Measurements from ENCODE around the gene ALDOB. TPM values are rescaled to one million over a fixed set of nuclear protein-coding genes. Genes with fewer than 3 reads are reported as not detected.

ALDOB gene
- total and polyA plus RNA-seq, 3 experiments from 2014 or later = not detected

DNA sequence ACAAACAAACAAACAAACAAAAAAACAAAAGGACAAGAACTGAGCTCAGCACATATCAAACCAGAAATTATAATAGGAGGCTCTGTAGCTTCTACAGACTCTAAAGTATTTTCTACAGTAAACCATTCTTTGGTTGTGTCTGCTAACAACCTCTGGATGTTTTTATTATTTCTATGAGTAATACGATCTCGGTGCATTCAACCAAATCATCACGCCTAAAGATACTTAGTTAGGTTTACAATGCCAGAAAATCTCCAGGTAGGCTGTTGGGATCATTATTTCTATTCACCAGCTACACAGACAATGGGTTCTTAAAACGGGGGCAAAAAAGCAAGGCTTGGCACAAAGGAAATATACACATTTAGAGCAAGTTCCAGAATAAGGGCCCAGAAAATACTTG is 41.6 kb upstream of the ALDOB start:
- H3K27ac ChIP-seq (ENCODE audit: low read depth, low read length) = no peak overlapping the region
- POLR2A ChIA-PET = no interaction called here
- peak overlapping the region in 1 of 8 donors; percentile 68 for H3K27ac Mint-ChIP-seq
- peaks cover 5% of the 10 kb centered on the region for H3K27me3 ChIP-seq (ENCODE audit: insufficient read depth, low read length, poor library complexity, severe bottlenecking)
- H3K4me3 Mint-ChIP-seq = no peak overlapping the region
- H3K4me1 Mint-ChIP-seq = no peaks in the 10 kb centered on the region
- no peaks in the 10 kb centered on the region for H3K4me1 ChIP-seq (ENCODE audit: insufficient read depth, low read length)
- H3K36me3 ChIP-seq (ENCODE audit: insufficient read depth, low read length) = no peaks in the 10 kb centered on the region
- no peak for DNase-seq
- H3K36me3 Mint-ChIP-seq = no peaks in the 10 kb centered on the region
- no peaks in the 10 kb centered on the region for H3K9me3 Mint-ChIP-seq
- H3K4me3 ChIP-seq (ENCODE audit: low read length) = no peak overlapping the region
- CTCF ChIA-PET = interaction anchor here (1.1 kb wide), 1 partner anchor 18 kb away, joined by 3 read pairs; no protein-coding TSS in a partner anchor
- H3K27me3 Mint-ChIP-seq = peaks cover 6 to 62% of the 10 kb centered on the region in 2 donors
- no peaks in the 10 kb centered on the region for H3K9me3 ChIP-seq (ENCODE audit: low read length)

- Mint-ChIP-seq H3K9me3 (no peaks in the 10 kb centered on the region), H3K27ac (peak overlapping the region in 1 of 8 donors; percentile 68), H3K4me1 (no peaks in the 10 kb centered on the region), H3K4me3 (no peak overlapping the region), H3K36me3 (no peaks in the 10 kb centered on the region), H3K27me3 (peaks cover 3 to 64% of the 10 kb centered on the region in 2 donors)
- Histone ChIP-seq H3K9me3 (ENCODE audit: low read length) (no peaks in the 10 kb centered on the region), H3K27me3 (ENCODE audit: insufficient read depth, low read length, poor library complexity, severe bottlenecking) (peaks cover 5% of the 10 kb centered on the region), H3K36me3 (ENCODE audit: insufficient read depth, low read length) (no peaks in the 10 kb centered on the region), H3K4me3 (ENCODE audit: low read length) (no peak overlapping the region), H3K4me1 (ENCODE audit: insufficient read depth, low read length) (no peaks in the 10 kb centered on the region), H3K27ac (ENCODE audit: low read depth, low read length) (no peak overlapping the region)
- DNase-seq = no peak
- CTCF ChIA-PET = interaction anchor here (1.1 kb wide), 1 partner anchor 18 kb away, joined by 3 read pairs; no protein-coding TSS in a partner anchor
- POLR2A ChIA-PET = no interaction called here
Observed at GRCh38 chr9:101476576-101477208, 41.1 kb upstream of the ALDOB start.

DNA sequence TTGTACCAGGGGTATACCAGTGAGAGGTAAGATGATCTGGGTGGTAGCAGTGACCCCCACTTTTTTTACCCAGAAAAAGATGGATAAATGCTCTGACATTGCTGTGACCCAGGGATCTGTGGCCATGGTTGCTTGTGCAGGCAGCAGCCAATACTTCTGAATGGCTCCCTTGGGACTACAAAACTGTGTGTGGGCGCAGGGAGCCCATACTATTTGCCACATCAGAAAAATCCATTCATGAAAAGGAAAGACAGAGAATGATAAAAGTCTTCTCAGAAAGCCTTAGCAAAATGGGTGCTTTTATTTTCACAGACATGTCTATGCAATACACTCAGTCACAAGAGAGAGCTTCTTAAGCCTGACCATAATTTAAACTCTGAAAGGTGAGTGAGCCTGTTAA is 37.3 kb upstream of the ALDOB start:
- H3K27ac Mint-ChIP-seq = peak overlapping the region in 1 of 8 donors; percentile 9
- no peaks in the 10 kb centered on the region for H3K36me3 Mint-ChIP-seq

DNA sequence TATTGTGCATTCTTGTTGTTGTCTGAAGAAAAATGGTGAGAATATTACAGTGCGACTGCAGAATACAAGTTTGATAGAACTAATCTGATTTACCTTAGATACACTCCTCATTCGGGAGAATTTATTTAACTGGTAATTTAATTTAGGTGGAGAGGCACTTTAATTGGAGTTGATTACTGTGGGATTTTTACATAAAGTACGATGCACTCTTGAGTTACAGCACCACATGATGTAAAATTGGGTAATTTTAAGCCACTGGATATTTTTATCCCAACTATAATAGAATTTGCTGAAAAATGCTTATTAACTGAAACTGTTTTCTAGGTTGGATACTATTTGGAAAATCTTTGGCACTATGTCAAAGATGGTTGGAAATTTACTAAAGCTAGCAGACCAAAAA is 35.4 kb upstream of the ALDOB start:
- H3K27me3 ChIP-seq (ENCODE audit: insufficient read depth, low read length, poor library complexity, severe bottlenecking) = no peaks in the 10 kb centered on the region
- no peak overlapping the region for H3K27ac ChIP-seq (ENCODE audit: low read depth, low read length)
- H3K4me1 ChIP-seq (ENCODE audit: insufficient read depth, low read length) = no peaks in the 10 kb centered on the region
- no peaks in the 10 kb centered on the region for H3K9me3 ChIP-seq (ENCODE audit: low read length)
- Mint-ChIP-seq H3K27me3 (peaks cover 2 to 64% of the 10 kb centered on the region in 2 donors), H3K4me3 (no peak overlapping the region), H3K9me3 (no peaks in the 10 kb centered on the region), H3K36me3 (no peaks in the 10 kb centered on the region), H3K4me1 (no peaks in the 10 kb centered on the region), H3K27ac (no peak overlapping the region)
- CTCF ChIA-PET = interaction anchor here (1.0 kb wide), 1 partner anchor 9 kb away, joined by 3 read pairs; no protein-coding TSS in a partner anchor
- no peak overlapping the region for H3K4me3 ChIP-seq (ENCODE audit: low read length)
- DNase-seq = no peak
- POLR2A ChIA-PET = no interaction called here
- no peaks in the 10 kb centered on the region for H3K36me3 ChIP-seq (ENCODE audit: insufficient read depth, low read length)

More for the DNA sequence above, 37.3 kb upstream of the ALDOB start:
- H3K4me1 Mint-ChIP-seq = no peaks in the 10 kb centered on the region
- H3K9me3 Mint-ChIP-seq = no peaks in the 10 kb centered on the region
- Histone ChIP-seq H3K4me3 (ENCODE audit: low read length) (no peak overlapping the region), H3K9me3 (ENCODE audit: low read length) (no peaks in the 10 kb centered on the region), H3K27me3 (ENCODE audit: insufficient read depth, low read length, poor library complexity, severe bottlenecking) (no peaks in the 10 kb centered on the region), H3K4me1 (ENCODE audit: insufficient read depth, low read length) (no peaks in the 10 kb centered on the region), H3K36me3 (ENCODE audit: insufficient read depth, low read length) (no peaks in the 10 kb centered on the region), H3K27ac (ENCODE audit: low read depth, low read length) (no peak overlapping the region)
- peaks cover 2 to 63% of the 10 kb centered on the region in 2 donors for H3K27me3 Mint-ChIP-seq
- ChIA-PET POLR2A (no interaction called here), CTCF (no interaction called here)
- no peak overlapping the region for H3K4me3 Mint-ChIP-seq
- DNase-seq = no peak

DNA sequence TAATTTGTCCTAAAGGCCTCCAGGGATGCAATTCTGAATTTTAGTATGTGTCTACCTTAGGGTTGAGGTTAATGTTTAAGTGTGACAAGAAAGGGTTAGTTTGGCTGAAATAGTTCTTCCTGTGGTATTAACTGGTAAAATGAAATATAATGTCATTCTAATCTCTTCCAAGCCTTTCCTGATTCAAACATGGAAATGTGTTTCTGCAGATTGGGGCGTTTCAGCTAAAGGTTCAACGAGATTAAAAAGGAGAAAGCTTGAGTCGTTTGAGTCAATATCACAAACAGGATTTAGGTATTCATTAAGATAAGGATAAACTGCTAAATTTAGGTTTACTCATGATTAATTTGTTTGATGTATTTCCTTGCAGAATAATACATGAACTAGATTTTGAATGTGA is 34.4 kb upstream of the ALDOB start:
- ChIA-PET POLR2A (no interaction called here), CTCF (interaction anchor here (2.2 kb wide), 1 partner anchor 11 kb away, joined by 7 read pairs; no protein-coding TSS in a partner anchor)
- no peaks in the 10 kb centered on the region for H3K36me3 ChIP-seq (ENCODE audit: insufficient read depth, low read length)
- no peaks in the 10 kb centered on the region for H3K9me3 Mint-ChIP-seq
- H3K27ac Mint-ChIP-seq = no peak overlapping the region
- no peak overlapping the region for H3K4me3 Mint-ChIP-seq
- H3K27me3 ChIP-seq (ENCODE audit: insufficient read depth, low read length, poor library complexity, severe bottlenecking) = no peaks in the 10 kb centered on the region
- no peaks in the 10 kb centered on the region for H3K4me1 ChIP-seq (ENCODE audit: insufficient read depth, low read length)
- H3K4me3 ChIP-seq (ENCODE audit: low read length) = no peak overlapping the region
- no peaks in the 10 kb centered on the region for H3K36me3 Mint-ChIP-seq
- no peak for DNase-seq
- H3K9me3 ChIP-seq (ENCODE audit: low read length) = no peaks in the 10 kb centered on the region
- peaks cover 2 to 70% of the 10 kb centered on the region in 2 donors for H3K27me3 Mint-ChIP-seq
- H3K4me1 Mint-ChIP-seq = no peaks in the 10 kb centered on the region
- no peak overlapping the region for H3K27ac ChIP-seq (ENCODE audit: low read depth, low read length)

DNA sequence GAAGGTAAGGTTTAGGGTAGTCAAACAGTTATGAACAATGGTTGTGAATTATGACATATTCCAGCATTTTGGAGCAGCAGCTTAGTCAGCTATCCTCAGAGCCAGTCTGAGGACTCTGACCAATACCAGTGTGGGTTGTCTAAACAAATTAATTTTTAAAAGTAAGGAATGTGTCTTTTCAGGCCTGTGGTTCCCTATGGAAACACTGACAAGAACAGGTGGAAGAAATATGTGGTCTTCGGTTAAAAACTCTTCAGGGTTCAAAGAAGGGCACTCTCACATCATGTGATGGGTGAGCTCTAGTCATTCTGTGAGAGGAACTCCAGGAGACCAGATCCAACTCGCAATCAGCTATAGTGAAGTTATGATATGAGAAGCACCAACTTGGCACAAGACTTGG is 33.5 kb upstream of the ALDOB start:
- H3K36me3 Mint-ChIP-seq = no peaks in the 10 kb centered on the region
- Histone ChIP-seq H3K9me3 (ENCODE audit: low read length) (no peaks in the 10 kb centered on the region), H3K36me3 (ENCODE audit: insufficient read depth, low read length) (no peaks in the 10 kb centered on the region), H3K27ac (ENCODE audit: low read depth, low read length) (no peak overlapping the region), H3K4me3 (ENCODE audit: low read length) (no peak overlapping the region), H3K27me3 (ENCODE audit: insufficient read depth, low read length, poor library complexity, severe bottlenecking) (no peaks in the 10 kb centered on the region), H3K4me1 (ENCODE audit: insufficient read depth, low read length) (no peaks in the 10 kb centered on the region)
- no peak overlapping the region for H3K27ac Mint-ChIP-seq
- H3K4me1 Mint-ChIP-seq = no peaks in the 10 kb centered on the region
- CTCF ChIA-PET = interaction anchor here (2.2 kb wide), 1 partner anchor 10 kb away, joined by 7 read pairs; no protein-coding TSS in a partner anchor
- POLR2A ChIA-PET = no interaction called here
- H3K4me3 Mint-ChIP-seq = no peak overlapping the region
- no peak for DNase-seq
- H3K27me3 Mint-ChIP-seq = peaks cover 0 to 71% of the 10 kb centered on the region in 2 donors
- no peaks in the 10 kb centered on the region for H3K9me3 Mint-ChIP-seq

GRCh38 chr9:101468116-101468515 is 32.5 kb upstream of the ALDOB start:
- H3K9me3 Mint-ChIP-seq = no peaks in the 10 kb centered on the region
- H3K4me1 Mint-ChIP-seq = no peaks in the 10 kb centered on the region
- H3K4me3 Mint-ChIP-seq = no peak overlapping the region
- peaks cover 0 to 65% of the 10 kb centered on the region in 2 donors for H3K27me3 Mint-ChIP-seq
- no peaks in the 10 kb centered on the region for H3K27me3 ChIP-seq (ENCODE audit: insufficient read depth, low read length, poor library complexity, severe bottlenecking)
- POLR2A ChIA-PET = no interaction called here
- H3K36me3 ChIP-seq (ENCODE audit: insufficient read depth, low read length) = no peaks in the 10 kb centered on the region
- H3K36me3 Mint-ChIP-seq = no peaks in the 10 kb centered on the region
- H3K4me3 ChIP-seq (ENCODE audit: low read length) = no peak overlapping the region
- no peak for DNase-seq
- no peaks in the 10 kb centered on the region for H3K4me1 ChIP-seq (ENCODE audit: insufficient read depth, low read length)
- no peaks in the 10 kb centered on the region for H3K9me3 ChIP-seq (ENCODE audit: low read length)
- CTCF ChIA-PET = interaction anchor here (2.2 kb wide), 1 partner anchor 9 kb away, joined by 7 read pairs; no protein-coding TSS in a partner anchor
- H3K27ac Mint-ChIP-seq = no peak overlapping the region
- no peak overlapping the region for H3K27ac ChIP-seq (ENCODE audit: low read depth, low read length)

DNA sequence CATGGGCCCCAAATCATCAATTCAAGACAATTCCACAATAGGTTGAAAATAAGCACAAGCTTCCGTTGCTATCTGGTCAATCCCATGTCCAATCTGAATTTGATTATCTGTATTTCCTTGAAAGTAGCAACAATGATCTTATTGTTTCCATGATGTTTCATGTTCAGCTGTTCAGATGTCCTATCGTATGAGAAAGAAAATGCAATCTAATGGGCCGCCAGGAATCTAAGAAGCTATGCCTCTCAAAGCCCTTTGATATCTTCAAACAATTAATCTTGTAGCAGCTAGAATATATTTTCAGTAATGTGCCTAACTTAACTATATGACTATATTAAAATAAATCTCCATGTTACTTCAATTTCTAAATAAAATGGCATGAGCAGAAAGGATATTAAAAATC is 32.1 kb upstream of the ALDOB start:
- Histone ChIP-seq H3K9me3 (ENCODE audit: low read length) (no peaks in the 10 kb centered on the region), H3K4me3 (ENCODE audit: low read length) (no peak overlapping the region), H3K27ac (ENCODE audit: low read depth, low read length) (no peak overlapping the region), H3K36me3 (ENCODE audit: insufficient read depth, low read length) (no peaks in the 10 kb centered on the region), H3K27me3 (ENCODE audit: insufficient read depth, low read length, poor library complexity, severe bottlenecking) (no peaks in the 10 kb centered on the region), H3K4me1 (ENCODE audit: insufficient read depth, low read length) (no peaks in the 10 kb centered on the region)
- Mint-ChIP-seq H3K27ac (no peak overlapping the region), H3K4me1 (no peaks in the 10 kb centered on the region), H3K9me3 (no peaks in the 10 kb centered on the region), H3K27me3 (peaks cover 0 to 66% of the 10 kb centered on the region in 2 donors), H3K36me3 (no peaks in the 10 kb centered on the region), H3K4me3 (no peak overlapping the region)
- CTCF ChIA-PET = interaction anchor here (0.8 to 2.2 kb wide), 2 partner anchors 9 kb away, joined by 3 to 7 read pairs; no protein-coding TSS in a partner anchor
- DNase-seq = no peak
- POLR2A ChIA-PET = no interaction called here
